Measurements from ENCODE around the gene LYPD6B.

Gene LYPD6B

DNA sequence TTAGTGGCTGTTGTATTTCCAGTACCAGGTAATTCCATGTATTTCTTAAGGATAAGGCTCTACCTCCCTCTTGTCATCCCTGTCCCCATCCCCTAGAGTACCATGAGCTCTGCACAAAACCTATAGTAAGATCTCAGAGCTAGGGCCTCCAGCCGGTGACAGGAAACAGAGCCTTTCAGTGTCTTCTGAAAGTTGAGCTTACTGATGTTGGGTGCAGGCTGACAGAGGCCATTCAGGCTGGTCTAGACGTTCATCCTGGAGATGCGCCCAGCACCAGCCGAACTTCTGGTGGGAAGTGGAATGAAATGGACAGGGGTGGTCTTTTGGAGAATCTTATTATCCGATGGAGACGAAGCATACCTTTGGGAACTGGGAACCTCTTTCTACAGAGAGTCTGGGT, 16.7 kb upstream of the LYPD6B start:
- H3K4me3 ChIP-seq (ENCODE audit: low read depth, low read length, poor library complexity, severe bottlenecking): peak overlapping the region; percentile 37
- TF ChIP-seq, protein P1, sequence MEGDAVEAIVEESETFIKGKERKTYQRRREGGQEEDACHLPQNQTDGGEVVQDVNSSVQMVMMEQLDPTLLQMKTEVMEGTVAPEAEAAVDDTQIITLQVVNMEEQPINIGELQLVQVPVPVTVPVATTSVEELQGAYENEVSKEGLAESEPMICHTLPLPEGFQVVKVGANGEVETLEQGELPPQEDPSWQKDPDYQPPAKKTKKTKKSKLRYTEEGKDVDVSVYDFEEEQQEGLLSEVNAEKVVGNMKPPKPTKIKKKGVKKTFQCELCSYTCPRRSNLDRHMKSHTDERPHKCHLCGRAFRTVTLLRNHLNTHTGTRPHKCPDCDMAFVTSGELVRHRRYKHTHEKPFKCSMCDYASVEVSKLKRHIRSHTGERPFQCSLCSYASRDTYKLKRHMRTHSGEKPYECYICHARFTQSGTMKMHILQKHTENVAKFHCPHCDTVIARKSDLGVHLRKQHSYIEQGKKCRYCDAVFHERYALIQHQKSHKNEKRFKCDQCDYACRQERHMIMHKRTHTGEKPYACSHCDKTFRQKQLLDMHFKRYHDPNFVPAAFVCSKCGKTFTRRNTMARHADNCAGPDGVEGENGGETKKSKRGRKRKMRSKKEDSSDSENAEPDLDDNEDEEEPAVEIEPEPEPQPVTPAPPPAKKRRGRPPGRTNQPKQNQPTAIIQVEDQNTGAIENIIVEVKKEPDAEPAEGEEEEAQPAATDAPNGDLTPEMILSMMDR (IDR thresholded peaks at IDR 0.05; ENCODE audit: low read length): no peak
- TF ChIP-seq EZH2 (IDR thresholded peaks at IDR 0.05; ENCODE audit: borderline replicate concordance, low read length): no peak
- H3K27ac ChIP-seq (ENCODE audit: low read depth, low read length, poor library complexity, severe bottlenecking): peak overlapping the region; percentile 99
- H2AFZ ChIP-seq (ENCODE audit: low read length): 0 out of 2 replicates have a peak overlapping the region, but pooled peaks have one; percentile 37
- peak overlapping the region; percentile 56 for H3K9ac ChIP-seq (ENCODE audit: low read length)
- H3K79me2 ChIP-seq (ENCODE audit: insufficient read depth, low read length): no peaks in the 10 kb centered on the region
- peak overlapping the region; percentile 71 for H3K4me2 ChIP-seq (ENCODE audit: low read length)
- no peaks in the 10 kb centered on the region for H3K9me3 ChIP-seq (ENCODE audit: low read length)
- H3F3A ChIP-seq (ENCODE audit: insufficient read depth, low read length): 0 out of 2 replicates have a peak, but pooled peaks cover 3% of the 10 kb centered on the region
- peaks cover 88% of the 10 kb centered on the region for H3K4me1 ChIP-seq (ENCODE audit: insufficient read depth, low read length, severe bottlenecking)
- no peaks in the 10 kb centered on the region for H3K36me3 ChIP-seq (ENCODE audit: insufficient read depth, low read length)
- no peaks in the 10 kb centered on the region for H3K27me3 ChIP-seq (ENCODE audit: insufficient read depth, low read length)
- H3K9me2 ChIP-seq (ENCODE audit: low read depth, low read length): no peaks in the 10 kb centered on the region
- no peaks in the 10 kb centered on the region for H4K20me1 ChIP-seq (ENCODE audit: insufficient read depth, low read length)

GRCh38 chr2:149023091-149023490, 15.4 kb upstream of the LYPD6B start:
- Histone ChIP-seq H3K27ac (ENCODE audit: low read depth, low read length, poor library complexity, severe bottlenecking) (peak overlapping the region; percentile 99), H3K36me3 (ENCODE audit: insufficient read depth, low read length) (no peaks in the 10 kb centered on the region), H3F3A (ENCODE audit: insufficient read depth, low read length) (0 out of 2 replicates have a peak, but pooled peaks cover 3% of the 10 kb centered on the region), H3K27me3 (ENCODE audit: insufficient read depth, low read length) (no peaks in the 10 kb centered on the region), H4K20me1 (ENCODE audit: insufficient read depth, low read length) (no peaks in the 10 kb centered on the region), H3K9me3 (ENCODE audit: low read length) (no peaks in the 10 kb centered on the region), H3K79me2 (ENCODE audit: insufficient read depth, low read length) (no peaks in the 10 kb centered on the region), H3K4me1 (ENCODE audit: insufficient read depth, low read length, severe bottlenecking) (peaks cover 83% of the 10 kb centered on the region), H2AFZ (ENCODE audit: low read length) (no peak overlapping the region), H3K4me2 (ENCODE audit: low read length) (peak overlapping the region; percentile 36), H3K9me2 (ENCODE audit: low read depth, low read length) (no peaks in the 10 kb centered on the region), H3K4me3 (ENCODE audit: low read depth, low read length, poor library complexity, severe bottlenecking) (peak overlapping the region; percentile 46), H3K9ac (ENCODE audit: low read length) (peak overlapping the region; percentile 35; the same call in 1 of the 2 replicates)
- TF ChIP-seq EZH2 (IDR thresholded peaks at IDR 0.05; ENCODE audit: borderline replicate concordance, low read length): no peak
- TF ChIP-seq, protein P1 (IDR thresholded peaks at IDR 0.05; ENCODE audit: low read length): no peak

DNA sequence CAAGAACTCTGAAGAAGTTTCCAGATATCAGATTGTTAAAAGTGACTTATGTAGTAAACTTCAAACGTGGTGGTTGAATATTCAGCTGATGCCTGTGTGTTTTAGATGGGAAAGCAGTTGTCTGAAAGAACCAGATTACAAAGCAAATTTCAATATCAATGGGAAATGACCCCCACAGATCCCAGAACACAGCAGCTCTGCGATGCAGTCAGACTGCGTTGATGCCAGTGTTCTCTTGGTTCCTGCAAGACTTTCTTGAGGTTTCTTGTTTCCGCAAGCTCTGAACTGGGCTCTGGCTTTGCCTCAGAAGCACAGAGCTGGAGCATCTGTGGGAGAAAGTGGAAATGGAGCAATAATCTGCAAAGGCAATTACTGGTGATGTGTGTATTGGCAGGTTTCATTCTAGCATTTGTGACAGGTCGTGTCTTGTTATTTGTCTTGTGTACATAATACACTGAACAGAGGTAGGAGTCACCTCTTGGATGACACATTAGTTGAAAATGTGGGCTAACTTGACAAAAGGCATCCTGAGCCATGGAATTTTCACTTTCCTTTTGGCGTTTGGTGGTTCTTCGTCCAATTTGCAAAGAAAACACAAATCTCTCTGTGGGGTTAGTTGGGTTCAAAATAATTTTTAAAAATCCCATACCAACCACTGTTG, 10.8 kb upstream of the LYPD6B start:
- H3K9ac ChIP-seq (ENCODE audit: low read length): no peak overlapping the region
- no peak for TF ChIP-seq EZH2 (IDR thresholded peaks at IDR 0.05; ENCODE audit: borderline replicate concordance, low read length)
- TF ChIP-seq, protein P1 (IDR thresholded peaks at IDR 0.05; ENCODE audit: low read length): no peak
- no peaks in the 10 kb centered on the region for H3K9me2 ChIP-seq (ENCODE audit: low read depth, low read length)
- H3K27ac ChIP-seq (ENCODE audit: low read depth, low read length, poor library complexity, severe bottlenecking): no peak overlapping the region
- no peak overlapping the region for H2AFZ ChIP-seq (ENCODE audit: low read length)
- no peaks in the 10 kb centered on the region for H3K79me2 ChIP-seq (ENCODE audit: insufficient read depth, low read length)
- H3K36me3 ChIP-seq (ENCODE audit: insufficient read depth, low read length): no peaks in the 10 kb centered on the region
- H3K9me3 ChIP-seq (ENCODE audit: low read length): no peaks in the 10 kb centered on the region
- H3K4me1 ChIP-seq (ENCODE audit: insufficient read depth, low read length, severe bottlenecking): peaks cover 48% of the 10 kb centered on the region
- H3K4me3 ChIP-seq (ENCODE audit: low read depth, low read length, poor library complexity, severe bottlenecking): no peak overlapping the region
- no peaks in the 10 kb centered on the region for H3F3A ChIP-seq (ENCODE audit: insufficient read depth, low read length)
- no peaks in the 10 kb centered on the region for H3K27me3 ChIP-seq (ENCODE audit: insufficient read depth, low read length)
- H3K4me2 ChIP-seq (ENCODE audit: low read length): no peak overlapping the region
- H4K20me1 ChIP-seq (ENCODE audit: insufficient read depth, low read length): no peaks in the 10 kb centered on the region

Measured in OCI-LY1 (cell line).